CD4-positive, alpha-beta T cell (primary cell): ENCODE data around the gene KPNB1. TPM values are rescaled to one million over a fixed set of nuclear protein-coding genes. Genes with fewer than 3 reads are reported as not detected.

Experiments used
- ATAC-seq: fragments of 200-7000 bp; cut with Tn5 transposase; one replicate; pipeline ENCODE4 v1.10.0; 2022; ENCODE audit warnings: mild to moderate bottlenecking; ENCODE audit not compliant: poor library complexity
- CTCF ChIA-PET: fragments of 350-600 bp; sonication (Branson Sonifier 250); formaldehyde crosslinking; loops from one replicate; lab custom pipeline; 2021; ENCODE audit warnings: antibody characterized with exemption, inconsistent platforms; lab: Charles Lee
- POLR2A ChIA-PET: fragments of 350-600 bp; sonication (Branson Sonifier 250); formaldehyde crosslinking; loops from one replicate; lab custom pipeline; 2021; ENCODE audit warnings: antibody characterized with exemption, inconsistent platforms; lab: Charles Lee
- DNase-seq, 14 experiments: peaks; one replicate each; pipeline ENCODE4 v3.0.0-alpha.2; 2013 to 2020; ENCODE audit warnings: mixed read lengths in 2 of 14
- H3K27ac ChIP-seq, 2 donors: one replicate each; pipeline versions ENCODE4 v1.5.1 to v1.7.0; 2013; ENCODE audit warnings: low read length in 2 of 2, low read depth in 1 of 2, mild to moderate bottlenecking in 1 of 2
- H3K27me3 ChIP-seq, 2 experiments: 1 replicate in 1 of 2; 2 replicates in 1 of 2; pipeline versions ENCODE4 v1.6.1 to v1.7.0; 2013; ENCODE audit warnings: low read length in 2 of 2, control low read depth in 1 of 2, mild to moderate bottlenecking in 1 of 2, moderate library complexity in 1 of 2; ENCODE audit not compliant: insufficient read depth in 2 of 2, control insufficient read depth in 1 of 2
- H3K36me3 ChIP-seq: one replicate; pipeline ENCODE4 v1.6.1; 2013; ENCODE audit warnings: low read length, control low read depth; ENCODE audit not compliant: insufficient read depth
- H3K4me1 ChIP-seq: one replicate; pipeline ENCODE4 v1.6.1; 2013; ENCODE audit warnings: low read length, control low read depth; ENCODE audit not compliant: insufficient read depth
- H3K4me3 ChIP-seq: one replicate; pipeline ENCODE4 v1.5.1; 2013; ENCODE audit warnings: mild to moderate bottlenecking, low read length, moderate library complexity
- H3K9me3 ChIP-seq, 2 experiments: 1 replicate in 1 of 2; 2 replicates in 1 of 2; pipeline versions ENCODE4 v1.6.1 to v1.7.0; 2013; ENCODE audit warnings: low read length in 2 of 2, mild to moderate bottlenecking in 2 of 2, control low read depth in 1 of 2, moderate library complexity in 1 of 2; ENCODE audit not compliant: control insufficient read depth in 1 of 2, insufficient read depth in 1 of 2
- H3K27ac Mint-ChIP-seq: one replicate; pipeline ENCODE4 v1.8.0; 2020; ENCODE audit warnings: mixed read lengths
- H3K27me3 Mint-ChIP-seq: one replicate; pipeline ENCODE4 v1.8.0; 2021; ENCODE audit warnings: mixed read lengths
- H3K36me3 Mint-ChIP-seq: one replicate; pipeline ENCODE4 v1.8.0; 2021; ENCODE audit warnings: low read depth, mixed read lengths
- H3K4me1 Mint-ChIP-seq: one replicate; pipeline ENCODE4 v1.8.0; 2021; ENCODE audit warnings: low read depth, mixed read lengths
- H3K4me3 Mint-ChIP-seq: one replicate; pipeline ENCODE4 v1.8.0; 2020; ENCODE audit warnings: mild to moderate bottlenecking, mixed read lengths
- H3K9me3 Mint-ChIP-seq: one replicate; pipeline ENCODE4 v1.8.0; 2020; ENCODE audit warnings: mixed read lengths
- intact Hi-C, 2 experiments: fragments of 100-400 bp; cut with DNase I in 1 of 2; cut with micrococcal nuclease in 1 of 2; formaldehyde crosslinking; loops; one replicate each; pipeline versions ENCODE4 v1.15.1 to v1.9.0; 2023 to 2025; cut with DNase I, micrococcal nuclease
- total RNA-seq, 174 experiments: library from RNA in 2 of 174; stranded (reverse) in 2 of 174; gene quantifications; one replicate each; pipeline ENCODE4 v1.2.3 and lab custom pipeline; 2021 to 2026
- TF ChIP-seq, protein P1 (sequence below): fragments of 200-600 bp; IDR thresholded peaks from one replicate; pipeline ENCODE4 v1.8.0; 2022; ENCODE audit warnings: antibody characterized with exemption, mild to moderate bottlenecking

KPNB1 gene
- total RNA-seq, 2 experiments from 2014 or later: 145 to 151 TPM

DNA sequence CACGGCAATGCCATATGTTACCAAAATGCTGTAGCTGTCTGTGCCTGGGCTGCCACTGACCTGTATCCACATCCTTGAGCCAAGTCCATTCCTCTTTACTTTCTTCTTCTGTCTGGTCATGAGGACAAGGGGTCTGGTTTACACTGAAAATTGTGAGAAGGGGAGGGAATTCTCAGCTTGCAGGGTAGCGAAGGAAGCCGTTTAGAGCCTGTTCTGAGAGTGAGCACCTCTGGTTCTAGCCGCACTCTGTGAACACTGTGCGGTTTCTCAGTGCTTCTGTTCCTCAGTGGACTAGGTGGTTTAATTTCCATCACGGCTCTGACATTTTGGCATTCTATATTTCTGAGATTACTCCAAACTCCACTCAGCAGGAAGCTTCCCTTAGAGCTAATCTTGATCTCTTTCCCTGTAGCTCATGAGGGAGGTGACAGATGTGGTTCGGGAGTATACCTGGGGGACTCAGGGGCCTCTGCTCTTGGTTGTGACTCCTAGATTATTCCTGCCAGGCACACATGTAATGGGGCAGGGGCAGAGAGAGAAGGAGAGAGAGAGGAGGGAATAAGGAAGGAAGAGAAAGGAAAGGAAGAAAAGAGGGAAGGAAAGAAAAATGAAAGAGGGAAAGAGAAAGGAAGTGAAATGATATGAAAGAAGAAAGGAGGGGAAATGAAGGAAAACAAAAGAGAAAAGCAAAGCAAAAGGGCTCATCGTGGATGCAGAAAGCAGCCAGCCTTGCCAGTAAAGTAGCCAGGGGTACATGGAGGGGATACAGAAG is 69.1 kb downstream of the KPNB1 start:
- Mint-ChIP-seq H3K27ac (no peak overlapping the region), H3K9me3 (no peaks in the 10 kb centered on the region), H3K27me3 (peaks cover 15% of the 10 kb centered on the region), H3K36me3 (no peaks in the 10 kb centered on the region), H3K4me3 (no peak overlapping the region), H3K4me1 (peaks cover 61% of the 10 kb centered on the region)
- no peak for ATAC-seq
- Histone ChIP-seq H3K9me3 (no peaks in the 10 kb centered on the region), H3K36me3 (no peaks in the 10 kb centered on the region), H3K27me3 (peaks cover 0 to 6% of the 10 kb centered on the region in 2 experiments), H3K27ac (no peak overlapping the region), H3K4me1 (peaks cover 87% of the 10 kb centered on the region), H3K4me3 (no peak overlapping the region)
- DNase-seq: no peak
- TF ChIP-seq, protein P1, sequence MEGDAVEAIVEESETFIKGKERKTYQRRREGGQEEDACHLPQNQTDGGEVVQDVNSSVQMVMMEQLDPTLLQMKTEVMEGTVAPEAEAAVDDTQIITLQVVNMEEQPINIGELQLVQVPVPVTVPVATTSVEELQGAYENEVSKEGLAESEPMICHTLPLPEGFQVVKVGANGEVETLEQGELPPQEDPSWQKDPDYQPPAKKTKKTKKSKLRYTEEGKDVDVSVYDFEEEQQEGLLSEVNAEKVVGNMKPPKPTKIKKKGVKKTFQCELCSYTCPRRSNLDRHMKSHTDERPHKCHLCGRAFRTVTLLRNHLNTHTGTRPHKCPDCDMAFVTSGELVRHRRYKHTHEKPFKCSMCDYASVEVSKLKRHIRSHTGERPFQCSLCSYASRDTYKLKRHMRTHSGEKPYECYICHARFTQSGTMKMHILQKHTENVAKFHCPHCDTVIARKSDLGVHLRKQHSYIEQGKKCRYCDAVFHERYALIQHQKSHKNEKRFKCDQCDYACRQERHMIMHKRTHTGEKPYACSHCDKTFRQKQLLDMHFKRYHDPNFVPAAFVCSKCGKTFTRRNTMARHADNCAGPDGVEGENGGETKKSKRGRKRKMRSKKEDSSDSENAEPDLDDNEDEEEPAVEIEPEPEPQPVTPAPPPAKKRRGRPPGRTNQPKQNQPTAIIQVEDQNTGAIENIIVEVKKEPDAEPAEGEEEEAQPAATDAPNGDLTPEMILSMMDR: no peak
- CTCF ChIA-PET: interaction anchor here (1.1 to 3.3 kb wide), 3 partner anchors 14 to 21 kb away, joined by 3 to 14 read pairs (median 3); partner anchors contain the start of gene TBX21
- POLR2A ChIA-PET: interaction anchor here (1.4 to 2.5 kb wide), 4 partner anchors 14 to 69 kb away, joined by 5 to 12 read pairs (median 8); partner anchors contain the start of genes KPNB1 and TBX21
- intact Hi-C loops: loop anchor here in 1 of 2 experiments (1.0 kb wide), 1 partner anchor 20 kb away; no protein-coding TSS in a partner anchor

DNA sequence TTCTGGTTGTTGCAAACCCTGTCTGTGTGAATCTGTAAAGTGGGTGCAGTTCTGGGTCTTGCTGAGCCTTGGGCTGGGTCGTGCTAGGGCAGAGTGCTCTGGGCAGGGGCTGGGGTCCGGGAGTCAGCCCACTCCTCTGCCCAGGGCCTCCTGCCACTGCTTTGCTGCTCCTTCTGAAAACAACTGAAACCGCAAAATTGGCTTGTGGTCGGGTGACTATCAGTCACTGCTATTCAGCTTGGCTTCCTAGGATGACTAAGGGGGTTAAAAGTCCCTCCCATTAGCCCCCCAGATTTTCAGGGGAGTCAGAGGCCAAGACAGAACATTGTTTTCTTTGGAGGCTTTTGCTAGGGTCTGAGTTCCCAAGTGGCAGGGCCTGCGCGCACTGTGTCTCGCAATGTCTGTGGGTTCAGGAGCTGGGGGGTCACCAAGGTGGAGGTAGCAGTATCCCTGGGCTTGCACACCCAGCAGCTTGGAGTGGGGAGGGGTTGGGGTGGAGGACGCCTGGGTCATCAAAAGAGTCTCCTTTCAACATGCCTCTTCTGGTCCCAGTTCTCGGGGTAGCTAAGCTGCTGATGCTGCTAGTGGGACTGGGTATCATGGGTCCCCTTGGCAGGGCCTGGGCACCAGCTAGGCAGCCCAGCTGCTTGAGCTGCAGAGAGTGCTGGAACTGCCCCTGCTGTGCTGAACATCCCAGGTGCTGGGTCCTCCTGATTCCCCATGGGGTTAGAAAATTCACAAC is 69.9 kb downstream of the KPNB1 start:
- TF ChIP-seq, protein P1: no peak
- ChIA-PET POLR2A (interaction anchor here (0.8 to 2.5 kb wide), 4 partner anchors 13 to 70 kb away, joined by 3 to 12 read pairs (median 8); partner anchors contain the start of genes KPNB1 and TBX21), CTCF (interaction anchor here (1.2 to 3.3 kb wide), 2 partner anchors 13 to 20 kb away, joined by 3 to 14 read pairs; partner anchors contain the start of gene TBX21)
- Mint-ChIP-seq H3K36me3 (no peaks in the 10 kb centered on the region), H3K4me1 (peaks cover 54% of the 10 kb centered on the region), H3K4me3 (no peak overlapping the region), H3K9me3 (no peaks in the 10 kb centered on the region), H3K27ac (peak overlapping the region; percentile 6), H3K27me3 (peaks cover 17% of the 10 kb centered on the region)
- ATAC-seq: peak; percentile 15
- peaks cover 0 to 6% of the 10 kb centered on the region in 2 experiments for H3K27me3 ChIP-seq
- no peaks in the 10 kb centered on the region for H3K9me3 ChIP-seq
- no peak overlapping the region for H3K4me3 ChIP-seq
- H3K36me3 ChIP-seq: no peaks in the 10 kb centered on the region
- intact Hi-C loops: no loop called here
- peaks cover 82% of the 10 kb centered on the region for H3K4me1 ChIP-seq
- peak in 6 of 14 experiments; percentile 22 to 64 (median 62) for DNase-seq
- H3K27ac ChIP-seq: no peak overlapping the region

DNA sequence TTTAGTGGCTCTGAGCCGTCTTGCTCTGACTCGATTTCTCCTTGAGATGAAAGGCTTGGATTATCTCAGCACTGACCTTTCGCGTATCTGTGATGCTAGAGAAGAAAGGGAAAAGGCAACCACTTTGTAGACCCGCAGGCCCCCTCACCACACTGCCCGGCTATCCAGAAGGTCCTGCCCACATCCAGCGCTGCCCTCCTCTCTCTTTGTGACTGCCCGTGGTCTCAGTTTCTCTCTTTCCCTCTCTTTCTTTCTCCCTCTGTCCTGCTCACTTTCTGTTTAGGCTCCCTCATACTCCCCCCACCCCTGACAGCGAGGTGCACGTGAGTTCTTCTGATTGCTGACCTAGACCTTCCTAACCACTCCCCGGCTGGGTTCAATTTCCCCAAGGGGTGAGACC is 70.5 kb downstream of the KPNB1 start:
- H3K4me3 Mint-ChIP-seq: no peak overlapping the region
- H3K27ac ChIP-seq: no peak overlapping the region
- TF ChIP-seq, protein P1: no peak
- no peaks in the 10 kb centered on the region for H3K36me3 ChIP-seq
- no peaks in the 10 kb centered on the region for H3K9me3 Mint-ChIP-seq
- H3K27ac Mint-ChIP-seq: no peak overlapping the region
- peaks cover 75% of the 10 kb centered on the region for H3K4me1 ChIP-seq
- no peaks in the 10 kb centered on the region for H3K9me3 ChIP-seq
- ChIA-PET POLR2A (interaction anchor here (0.8 to 2.5 kb wide), 2 partner anchors 16 to 70 kb away, joined by 3 to 12 read pairs; partner anchors contain the start of gene KPNB1), CTCF (interaction anchor here (1.2 to 3.3 kb wide), 2 partner anchors 13 to 21 kb away, joined by 3 to 14 read pairs; partner anchors contain the start of gene TBX21)
- no peak for ATAC-seq
- H3K36me3 Mint-ChIP-seq: no peaks in the 10 kb centered on the region
- peaks cover 56% of the 10 kb centered on the region for H3K4me1 Mint-ChIP-seq
- H3K27me3 ChIP-seq: peaks cover 0 to 6% of the 10 kb centered on the region in 2 experiments
- no peak overlapping the region for H3K4me3 ChIP-seq
- intact Hi-C loops: no loop called here
- H3K27me3 Mint-ChIP-seq: peaks cover 23% of the 10 kb centered on the region
- DNase-seq: no peak
